Endothelial cell of umbilical vein (primary cell): ENCODE measurements around the gene WDR86. TPM values are rescaled to one million over a fixed set of nuclear protein-coding genes. Genes with fewer than 3 reads are reported as not detected.

Experiments used
- BruUV-seq: library from RNA; stranded (reverse); fragments of 400-500 nt; replicated peaks from 2 replicates; lab custom pipeline; 2021; lab: Mats Ljungman, UMichigan
- CTCF ChIA-PET: fragments of 300-600, 350-600 bp; sonication (Branson Sonifier 250); formaldehyde crosslinking; loops from one replicate; lab custom pipeline; 2021; ENCODE audit warnings: antibody characterized with exemption, inconsistent platforms; lab: Charles Lee
- POLR2A ChIA-PET: fragments of 300-600, 350-600 bp; sonication (Branson Sonifier 250); formaldehyde crosslinking; loops from one replicate; lab custom pipeline; 2021; ENCODE audit warnings: antibody characterized with exemption, inconsistent platforms; lab: Charles Lee
- DNase-seq: peaks from one replicate; pipeline ENCODE4 v3.0.0-alpha.2; 2011; ENCODE audit warnings: low read depth, low spot score
- FAIRE-seq: peaks from 2 replicates; lab custom pipeline; 2011; peaks lifted over from hg19 to GRCh38; lab: Jason Lieb, UNC
- H2AFZ ChIP-seq: 2 replicates; pipeline ENCODE4 v1.6.0; 2012; ENCODE audit warnings: low read depth, low read length, control low read depth, inconsistent platforms
- H3K27ac ChIP-seq: 2 replicates; pipeline ENCODE4 v1.5.1; 2011; ENCODE audit warnings: low read depth, mild to moderate bottlenecking, control low read depth, low read length, moderate library complexity; ENCODE audit not compliant: insufficient read depth
- H3K27me3 ChIP-seq, 2 experiments: 2 replicates each; pipeline versions ENCODE4 v1.6.0 to v1.6.1; 2011; ENCODE audit warnings: low read length in 2 of 2, mixed read lengths in 1 of 2; ENCODE audit not compliant: control insufficient read depth in 2 of 2, insufficient read depth in 2 of 2
- H3K36me3 ChIP-seq, 2 experiments: 2 replicates in 1 of 2; 3 replicates in 1 of 2; pipeline ENCODE4 v1.5.1; 2011; ENCODE audit warnings: low read length in 2 of 2, mild to moderate bottlenecking in 1 of 2, moderate library complexity in 1 of 2; ENCODE audit not compliant: control insufficient read depth in 2 of 2, insufficient read depth in 2 of 2; ENCODE audit errors: extremely low read depth in 1 of 2
- H3K4me1 ChIP-seq: 3 replicates; pipeline ENCODE4 v1.5.1; 2011; ENCODE audit warnings: mild to moderate bottlenecking, low read length; ENCODE audit not compliant: control insufficient read depth, insufficient read depth; ENCODE audit errors: extremely low read depth
- H3K4me2 ChIP-seq: 2 replicates; pipeline ENCODE4 v1.6.1; 2011; ENCODE audit warnings: low read length, control low read depth, mixed read lengths; ENCODE audit not compliant: insufficient read depth
- H3K4me3 ChIP-seq, 3 experiments: fragments of 200-600 bp in 1 of 3; sonication (generic), shearing (Covaris generic) in 1 of 3; replicated peaks in 1 of 3; 2 replicates each; pipeline ENCODE4 v1.5.1; 2011 to 2016; ENCODE audit warnings: control low read depth in 3 of 3, low read length in 3 of 3, mild to moderate bottlenecking in 2 of 3, inconsistent platforms in 1 of 3, low read depth in 1 of 3, moderate library complexity in 1 of 3; ENCODE audit not compliant: insufficient read depth in 1 of 3
- H3K79me2 ChIP-seq: 2 replicates; pipeline ENCODE4 v1.6.0; 2012; ENCODE audit warnings: low read length, inconsistent platforms; ENCODE audit not compliant: control insufficient read depth, insufficient read depth
- H3K9ac ChIP-seq: replicated peaks from 2 replicates; pipeline ENCODE3; 2011; ENCODE audit warnings: low read length, control low read depth; ENCODE audit not compliant: insufficient read depth; ENCODE audit errors: extremely low read depth
- H3K9me1 ChIP-seq: replicated peaks from 3 replicates; pipeline ENCODE4 v1.6.0; 2011; ENCODE audit warnings: mild to moderate bottlenecking, low read length; ENCODE audit not compliant: control insufficient read depth, insufficient read depth; ENCODE audit errors: extremely low read depth
- H3K9me3 ChIP-seq: replicated peaks from 2 replicates; pipeline ENCODE4 v1.5.1; 2012; ENCODE audit warnings: low read length, inconsistent platforms; ENCODE audit not compliant: control insufficient read depth, insufficient read depth
- H4K20me1 ChIP-seq: replicated peaks from 2 replicates; pipeline ENCODE3; 2011; ENCODE audit warnings: mild to moderate bottlenecking, low read length; ENCODE audit not compliant: control insufficient read depth, insufficient read depth; ENCODE audit errors: extremely low read depth
- CTCF ChIP-seq, 2 donors: IDR thresholded peaks; 1 replicate in 1 of 2; 2 replicates in 1 of 2; pipeline ENCODE4 v1.5.1; 2011; ENCODE audit warnings: low read length in 2 of 2, mild to moderate bottlenecking in 2 of 2, moderate library complexity in 2 of 2, control low read depth in 1 of 2, inconsistent platforms in 1 of 2, low read depth in 1 of 2; ENCODE audit not compliant: insufficient read depth in 1 of 2; ENCODE audit errors: extremely low read depth in 1 of 2
- EZH2 ChIP-seq: IDR thresholded peaks from 2 replicates; pipeline ENCODE4 v1.6.1; 2012; ENCODE audit warnings: borderline replicate concordance, low read depth, mild to moderate bottlenecking, moderate library complexity, low read length, inconsistent platforms; ENCODE audit not compliant: severe bottlenecking
- FOS ChIP-seq: IDR thresholded peaks from 2 replicates; pipeline ENCODE4 v1.6.1; 2011; ENCODE audit warnings: mild to moderate bottlenecking, low read length, moderate library complexity, borderline replicate concordance; ENCODE audit not compliant: insufficient read depth
- GATA2 ChIP-seq: IDR thresholded peaks from 2 replicates; pipeline ENCODE4 v1.7.0; 2011; ENCODE audit warnings: low read depth, mild to moderate bottlenecking, moderate library complexity, mixed read lengths, low read length; ENCODE audit not compliant: insufficient read length, insufficient read depth
- JUN ChIP-seq: IDR thresholded peaks from 2 replicates; pipeline ENCODE4 v1.6.1; 2011; ENCODE audit warnings: borderline replicate concordance, low read depth; ENCODE audit not compliant: insufficient read length, insufficient read depth
- MAX ChIP-seq: IDR thresholded peaks from 2 replicates; pipeline ENCODE4 v1.6.1; 2011; ENCODE audit not compliant: insufficient read depth, insufficient read length
- MYC ChIP-seq: IDR thresholded peaks from one replicate; pipeline ENCODE4 v1.6.1; 2011; ENCODE audit warnings: mild to moderate bottlenecking, low read depth, low read length
- POLR2A ChIP-seq: IDR thresholded peaks from 2 replicates; pipeline ENCODE4 v1.6.1; 2012; ENCODE audit warnings: low read depth, mild to moderate bottlenecking, control low read depth, low read length
- POLR2AphosphoS5 ChIP-seq: IDR thresholded peaks from 2 replicates; pipeline ENCODE4 v1.6.1; 2012; ENCODE audit warnings: low read depth, mild to moderate bottlenecking, control low read depth, low read length, moderate library complexity; ENCODE audit not compliant: insufficient read depth
- dilution Hi-C: fragments of 300-500 bp; cut with MboI; formaldehyde crosslinking; loops from one replicate; pipeline ENCODE4 v1.15.0; 2019; ENCODE audit warnings: low sequenced_read_pairs; ENCODE audit not compliant: extremely low pct_ligation_motif_present
- intact Hi-C: fragments of 100-400 bp; cut with micrococcal nuclease; formaldehyde crosslinking; loops from one replicate; pipeline ENCODE4 v1.10.0; 2022
- polyA plus RNA-seq, 4 experiments: library from polyadenylated mRNA; depleted of rRNA in 3 of 4; stranded (reverse) in 3 of 4; unstranded in 1 of 4; fragments of >200 nt; gene quantifications; 2 replicates each; pipeline versions ENCODE4 v1.2.1 to v1.2.3, GENCODE V29; 2011 to 2012; ENCODE audit warnings: missing spikeins in 1 of 4
- total RNA-seq: library from RNA; stranded (reverse); gene quantifications from 2 replicates; pipeline ENCODE4 v1.2.3, GENCODE V29; 2021

Gene WDR86
- total and polyA plus RNA-seq, 2 donors (not counting 3 experiments of a cell fraction or from before 2014, with no cell fraction given): not detected

GRCh38 chr7:151384352-151384697 is 25.5 kb downstream of the WDR86 start:
- intact Hi-C loops (no loop called here), dilution Hi-C loops (no loop called here)
- no peak overlapping the region for H3K9ac ChIP-seq
- no peak overlapping the region for H2AFZ ChIP-seq
- no peak for TF ChIP-seq POLR2AphosphoS5
- TF ChIP-seq EZH2: no peak
- TF ChIP-seq CTCF (IDR thresholded peaks at IDR 0.05; ENCODE audit: extremely low read depth in 1 of 2, insufficient read depth in 1 of 2, low read depth in 1 of 2, low read length in 2 of 2): no peak
- no peak for TF ChIP-seq GATA2
- no peak for TF ChIP-seq MAX
- TF ChIP-seq FOS: no peak
- no peak for TF ChIP-seq POLR2A
- TF ChIP-seq MYC: no peak
- no peak for TF ChIP-seq JUN
- no peaks in the 10 kb centered on the region for H3K36me3 ChIP-seq
- no peaks in the 10 kb centered on the region for H3K9me1 ChIP-seq
- no TSS peak for BruUV-seq
- no peak overlapping the region for H3K4me2 ChIP-seq
- CTCF ChIA-PET: interaction anchor here (0.8 to 1.3 kb wide), 2 partner anchors 16 to 64 kb away, joined by 3 to 4 read pairs; no protein-coding TSS in a partner anchor
- no peak for FAIRE-seq
- no peaks in the 10 kb centered on the region for H3K79me2 ChIP-seq
- POLR2A ChIA-PET: no interaction called here
- DNase-seq: no peak
- H3K27ac ChIP-seq: no peak overlapping the region
- H3K4me3 ChIP-seq: no peak overlapping the region
- no peaks in the 10 kb centered on the region for H3K4me1 ChIP-seq
- H3K9me3 ChIP-seq: no peaks in the 10 kb centered on the region
- H4K20me1 ChIP-seq: no peaks in the 10 kb centered on the region
- peaks cover 16 to 27% of the 10 kb centered on the region in 2 experiments for H3K27me3 ChIP-seq
